KBM-7 (cell line): ENCODE results near the gene ARPC1B.
"Not testable (repeated sequence)": the region's sequence is repeated elsewhere in the genome, so short reads cannot be mapped to it uniquely, and the experiment has no call there.

ENCODE experiments used
- DNase-seq: peaks from one replicate; pipeline ENCODE4 v3.0.0-alpha.2; 2015
- in situ Hi-C: fragments of 300-500 bp; cut with MboI; formaldehyde crosslinking; loops from 2 replicates; pipeline ENCODE4 v1.14.3; 2020; ENCODE audit warnings: low sequenced_read_pairs, low pct_unique_long_range_greater_than_20kb, mixed read lengths

ARPC1B gene

GRCh38 chr7:99374111-99375064, at the start of gene ARPC1B:
Gene ARPC1B (plus strand): TSS chr7:99374730. CDS start chr7:99385715, 10,985 bp downstream.
- peak; percentile 61 for DNase-seq
- in situ Hi-C loops: no loop called here

- peak; percentile 7 for DNase-seq
- in situ Hi-C loops: no loop called here
Observed at GRCh38 chr7:99325001-99325493, 49.5 kb upstream of the ARPC1B start.

- DNase-seq: peak; percentile 95
- in situ Hi-C loops: no loop called here
Observed at GRCh38 chr7:99325592-99326407, 48.7 kb upstream of the ARPC1B start, which contains the start of gene ARPC1A. Gene ARPC1A (plus strand): TSS chr7:99325898. CDS start chr7:99333354, 7,456 bp downstream.

GRCh38 chr7:99326408-99326782, 48.1 kb upstream of the ARPC1B start:
- DNase-seq: no peak

GRCh38 chr7:99330314-99330961, 44.1 kb upstream of the ARPC1B start:
- in situ Hi-C loops: not testable (repeated sequence)
- peak; percentile 84 for DNase-seq

More at GRCh38 chr7:99326408-99326782, 48.1 kb upstream of the ARPC1B start:
- in situ Hi-C loops: no loop called here

- no peak for DNase-seq
- in situ Hi-C loops: no loop called here
Observed at GRCh38 chr7:99331002-99331401, 43.5 kb upstream of the ARPC1B start.

- DNase-seq: no peak
- in situ Hi-C loops: no loop called here
Observed at GRCh38 chr7:99339595-99339994, 34.9 kb upstream of the ARPC1B start.

- DNase-seq: no peak
- in situ Hi-C loops: no loop called here
Observed at GRCh38 chr7:99340659-99341058, 33.9 kb upstream of the ARPC1B start.

- in situ Hi-C loops: no loop called here
- DNase-seq: no peak
Observed at GRCh38 chr7:99344061-99344647, 30.4 kb upstream of the ARPC1B start.

- in situ Hi-C loops, DNase-seq: not testable (repeated sequence)
Observed at GRCh38 chr7:99350641-99351040, 23.9 kb upstream of the ARPC1B start.

GRCh38 chr7:99352247-99352646, 22.3 kb upstream of the ARPC1B start:
- DNase-seq: no peak
- in situ Hi-C loops: no loop called here

- no peak for DNase-seq
- in situ Hi-C loops: no loop called here
Observed at GRCh38 chr7:99355098-99355497, 19.4 kb upstream of the ARPC1B start.

GRCh38 chr7:99357701-99358490, 16.6 kb upstream of the ARPC1B start:
- no peak for DNase-seq
- in situ Hi-C loops: no loop called here

- DNase-seq, in situ Hi-C loops: not testable (repeated sequence)
Observed at GRCh38 chr7:99358521-99358920, 16.0 kb upstream of the ARPC1B start.

GRCh38 chr7:99359465-99360154, 14.9 kb upstream of the ARPC1B start:
- in situ Hi-C loops: no loop called here
- no peak for DNase-seq

- no peak for DNase-seq
- in situ Hi-C loops: no loop called here
Observed at GRCh38 chr7:99362801-99363200, 11.7 kb upstream of the ARPC1B start.

- DNase-seq: no peak
- in situ Hi-C loops: no loop called here
Observed at GRCh38 chr7:99363286-99363685, 11.2 kb upstream of the ARPC1B start.
